SK-N-SH treated with all-trans-retinoic acid at 6 μM for 48 hours (cell line): ENCODE results near the gene SELENOF.

Experiments used
- BACH2 ChIP-seq: fragments of 250-450 bp; sonication (Bioruptor Pico); IDR thresholded peaks from 2 replicates; pipeline ENCODE4 v1.9.0; 2021; ENCODE audit warnings: mild to moderate bottlenecking, borderline replicate concordance
- CREB5 ChIP-seq: fragments of 250-450 bp; sonication (Bioruptor Pico); IDR thresholded peaks from 2 replicates; pipeline ENCODE4 v1.5.1; 2020; ENCODE audit warnings: low read depth, mild to moderate bottlenecking, moderate library complexity
- ISL1 ChIP-seq: fragments of 250-450 bp; sonication (Bioruptor Pico); IDR thresholded peaks from 2 replicates; pipeline ENCODE4 v2.1.2; 2022; ENCODE audit warnings: mild to moderate bottlenecking, moderate library complexity
- PATZ1 ChIP-seq: fragments of 250-450 bp; sonication (Bioruptor Pico); IDR thresholded peaks from 2 replicates; pipeline ENCODE4 v1.8.0; 2020; ENCODE audit warnings: mild to moderate bottlenecking, moderate library complexity, borderline replicate concordance
- TOX ChIP-seq: fragments of 250-450 bp; sonication (Bioruptor Pico); IDR thresholded peaks from 2 replicates; pipeline ENCODE4 v1.8.0; 2021; ENCODE audit warnings: mild to moderate bottlenecking, moderate library complexity, borderline replicate concordance
- ZC3H10 ChIP-seq: fragments of 250-450 bp; sonication (Bioruptor Pico); IDR thresholded peaks from 2 replicates; pipeline ENCODE4 v1.5.1; 2021; ENCODE audit warnings: mild to moderate bottlenecking, moderate library complexity
- ZFP30 ChIP-seq: fragments of 450-650 bp; formaldehyde crosslinking; IDR thresholded peaks from 2 replicates; pipeline ENCODE4 v1.5.0; 2022; ENCODE audit warnings: mild to moderate bottlenecking, moderate library complexity
- ZNF70 ChIP-seq: fragments of 450-650 bp; formaldehyde crosslinking; IDR thresholded peaks from 2 replicates; pipeline ENCODE4 v1.5.0; 2020; ENCODE audit warnings: mild to moderate bottlenecking, moderate library complexity
- ZNF8 ChIP-seq: fragments of 450-650 bp; formaldehyde crosslinking; IDR thresholded peaks from 2 replicates; pipeline ENCODE4 v1.5.0; 2020; ENCODE audit warnings: mild to moderate bottlenecking, moderate library complexity

GRCh38 chr1:86913399-86913895 lies 479 bp downstream of the SELENOF start:
- TF ChIP-seq ZNF8 (CRISPR knock-in tag) = no peak
- no peak for TF ChIP-seq BACH2 (CRISPR knock-in tag)
- TF ChIP-seq ISL1 (CRISPR knock-in tag) = no peak
- no peak for TF ChIP-seq ZC3H10 (CRISPR knock-in tag)
- TF ChIP-seq ZNF70 (CRISPR knock-in tag) = no peak
- no peak for TF ChIP-seq PATZ1
- no peak for TF ChIP-seq CREB5
- no peak for TF ChIP-seq TOX
- TF ChIP-seq ZFP30 (CRISPR knock-in tag) = no peak
